SK-N-SH (cell line): Measurements from ENCODE around the gene EPHB2. TPM values are rescaled to one million over a fixed set of nuclear protein-coding genes. Genes with fewer than 3 reads are reported as not detected.

Experiments
- CTCF ChIA-PET: fragments of 300-600, 350-600 bp; formaldehyde crosslinking; extraction: SDS; loops from one replicate; lab custom pipeline; 2021; lab: Yijun Ruan, JAX
- POLR2A ChIA-PET: fragments of 350-600 bp; sonication (Branson Sonifier 250); formaldehyde crosslinking; extraction: SDS; loops from one replicate; lab custom pipeline; 2020; ENCODE audit warnings: antibody characterized with exemption, inconsistent platforms; lab: Yijun Ruan, JAX
- DNase-seq: peaks from one replicate; pipeline ENCODE4 v3.0.0; 2012
- H2AFZ ChIP-seq: fragments of 200-600 bp; sonication (generic); 2 replicates; pipeline ENCODE4 v1.8.1; 2016; ENCODE audit warnings: antibody characterized with exemption, mild to moderate bottlenecking, low read depth
- H3F3A ChIP-seq: fragments of 200-600 bp; sonication (generic); replicated peaks from 2 replicates; pipeline ENCODE3; 2016; ENCODE audit warnings: antibody characterized with exemption, mild to moderate bottlenecking; ENCODE audit not compliant: insufficient read depth
- H3K27ac ChIP-seq, 2 experiments: fragments of 200-500 bp in 1 of 2; fragments of 200-600 bp in 1 of 2; sonication (Bioruptor generic) in 1 of 2; sonication (generic), shearing (Covaris generic) in 1 of 2; 2 replicates each; pipeline versions ENCODE4 v1.5.1 to v1.6.1; 2014 to 2016; ENCODE audit warnings: low read depth in 2 of 2, inconsistent platforms in 1 of 2, low read length in 1 of 2, mild to moderate bottlenecking in 1 of 2, mixed read lengths in 1 of 2
- H3K27me3 ChIP-seq: fragments of 200-600 bp; sonication (generic), shearing (Covaris generic); 2 replicates; pipeline ENCODE4 v1.6.1; 2016; ENCODE audit warnings: mixed run types; ENCODE audit not compliant: insufficient read depth
- H3K36me3 ChIP-seq, 2 experiments: fragments of 200-500 bp in 1 of 2; fragments of 200-600 bp in 1 of 2; sonication (Bioruptor generic) in 1 of 2; sonication (generic) in 1 of 2; replicated peaks in 1 of 2; 2 replicates each; pipeline versions ENCODE3 to v1.5.1; 2014 to 2016; ENCODE audit warnings: low read length in 1 of 2, mild to moderate bottlenecking in 1 of 2; ENCODE audit not compliant: insufficient read depth in 2 of 2, control insufficient read depth in 1 of 2
- H3K4me1 ChIP-seq, 2 experiments: fragments of 200-500 bp in 1 of 2; fragments of 200-600 bp in 1 of 2; sonication (Bioruptor generic) in 1 of 2; sonication (generic), shearing (Covaris generic) in 1 of 2; 2 replicates each; pipeline versions ENCODE4 v1.5.1 to v1.6.1; 2014 to 2016; ENCODE audit warnings: low read depth in 1 of 2, low read length in 1 of 2, mixed run types in 1 of 2; ENCODE audit not compliant: insufficient read depth in 2 of 2, control insufficient read depth in 1 of 2
- H3K4me2 ChIP-seq: fragments of 200-600 bp; sonication (generic), shearing (Covaris generic); 2 replicates; pipeline ENCODE4 v1.6.1; 2017; ENCODE audit warnings: mixed run types
- H3K4me3 ChIP-seq, 2 experiments: fragments of 200-500 bp in 1 of 2; fragments of 200-600 bp in 1 of 2; sonication (Bioruptor generic) in 1 of 2; sonication (generic), shearing (Covaris generic) in 1 of 2; 2 replicates each; pipeline versions ENCODE4 v1.5.1 to v1.8.1; 2014 to 2016; ENCODE audit warnings: low read depth in 2 of 2, inconsistent platforms in 1 of 2, low read length in 1 of 2, mild to moderate bottlenecking in 1 of 2, mixed read lengths in 1 of 2, moderate library complexity in 1 of 2
- H3K79me2 ChIP-seq: fragments of 200-600 bp; sonication (generic); 2 replicates; pipeline ENCODE4 v1.8.1; 2017; ENCODE audit warnings: mild to moderate bottlenecking; ENCODE audit not compliant: insufficient read depth
- H3K9ac ChIP-seq: fragments of 200-600 bp; sonication (generic); 2 replicates; pipeline ENCODE4 v1.6.1; 2017; ENCODE audit warnings: mixed run types
- H3K9me2 ChIP-seq: fragments of 200-600 bp; sonication (generic); 2 replicates; pipeline ENCODE4 v1.6.1; 2017; ENCODE audit warnings: mixed run types
- H3K9me3 ChIP-seq: fragments of 200-600 bp; sonication (generic); 2 replicates; pipeline ENCODE4 v1.6.1; 2017; ENCODE audit warnings: mixed run types, mild to moderate bottlenecking, moderate library complexity
- H4K20me1 ChIP-seq: fragments of 200-600 bp; sonication (generic); 2 replicates; pipeline ENCODE4 v1.6.1; 2017; ENCODE audit warnings: mild to moderate bottlenecking, mixed run types; ENCODE audit not compliant: insufficient read depth
- ELF1 ChIP-seq: IDR thresholded peaks from 2 replicates; pipeline ENCODE4 v1.4.0; 2012
- FOSL2 ChIP-seq: IDR thresholded peaks from 2 replicates; pipeline ENCODE4 v1.4.0; 2012; ENCODE audit warnings: low read depth, mild to moderate bottlenecking, moderate library complexity, borderline replicate concordance
- GABPA ChIP-seq: IDR thresholded peaks from 2 replicates; pipeline ENCODE4 v1.4.0; 2012; ENCODE audit warnings: low read depth, mild to moderate bottlenecking
- GATA2 ChIP-seq: sonication (generic); formaldehyde crosslinking; IDR thresholded peaks from 2 replicates; pipeline ENCODE4 v1.5.0; 2020; ENCODE audit warnings: mild to moderate bottlenecking, missing genetic modification reagents
- MEF2A ChIP-seq: IDR thresholded peaks from 2 replicates; pipeline ENCODE4 v1.4.0; 2012; ENCODE audit warnings: low read depth, borderline replicate concordance
- MXI1 ChIP-seq: IDR thresholded peaks from 2 replicates; pipeline ENCODE4 v1.6.1; 2012; ENCODE audit warnings: mild to moderate bottlenecking, low read depth, low read length, improper control_type of control experiment
- RCOR1 ChIP-seq: fragments of 150-350 bp; IDR thresholded peaks from 2 replicates; pipeline ENCODE4 v1.6.1; 2017; ENCODE audit warnings: antibody characterized with exemption, low read length
- RXRA ChIP-seq: IDR thresholded peaks from 2 replicates; pipeline ENCODE4 v1.4.0; 2012; ENCODE audit warnings: low read depth, mild to moderate bottlenecking, borderline replicate concordance
- SMC3 ChIP-seq: IDR thresholded peaks from 2 replicates; pipeline ENCODE4 v1.6.1; 2012; ENCODE audit warnings: low read depth, low read length, improper control_type of control experiment
- TCF12 ChIP-seq: IDR thresholded peaks from 2 replicates; pipeline ENCODE4 v1.4.0; 2012
- TEAD4 ChIP-seq: IDR thresholded peaks from 2 replicates; pipeline ENCODE4 v1.4.0; 2012; ENCODE audit warnings: mild to moderate bottlenecking, borderline replicate concordance; ENCODE audit not compliant: insufficient read depth
- YY1 ChIP-seq: IDR thresholded peaks from 2 replicates; pipeline ENCODE4 v1.4.0; 2012; ENCODE audit warnings: low read depth, mild to moderate bottlenecking
- WGBS: methylation state at CpG from one replicate; pipeline ENCODE4 v1.1.6; 2017; ENCODE audit warnings: low lambda C conversion rate; 5-methylcytosine and 5-hydroxymethylcytosine counted together
- polyA plus RNA-seq, 3 experiments: library from polyadenylated mRNA; depleted of rRNA; stranded (reverse); fragments of >200 nt; gene quantifications; 2 replicates each; pipeline ENCODE4 v1.2.3, GENCODE V29; 2012
- TF ChIP-seq, protein P1 (sequence below): IDR thresholded peaks from 2 replicates; pipeline ENCODE4; 2012
- TF ChIP-seq, protein P2 (sequence below): IDR thresholded peaks from 2 replicates; pipeline ENCODE4 v1.4.0; 2012; ENCODE audit warnings: low read depth, borderline replicate concordance
- TF ChIP-seq, protein P3 (sequence below): IDR thresholded peaks from 2 replicates; pipeline ENCODE4 v1.4.0; 2012; ENCODE audit warnings: low read depth
- TF ChIP-seq, protein P4 (sequence below): fragments of 150-350 bp; IDR thresholded peaks from 2 replicates; pipeline ENCODE4 v1.6.1; 2017; ENCODE audit warnings: antibody characterized with exemption, low read length, low read depth, borderline replicate concordance

EPHB2 gene
- polyA plus RNA-seq, 1 of the 3 experiments (the other 2 are of a cell fraction), result 25.2 TPM

DNA sequence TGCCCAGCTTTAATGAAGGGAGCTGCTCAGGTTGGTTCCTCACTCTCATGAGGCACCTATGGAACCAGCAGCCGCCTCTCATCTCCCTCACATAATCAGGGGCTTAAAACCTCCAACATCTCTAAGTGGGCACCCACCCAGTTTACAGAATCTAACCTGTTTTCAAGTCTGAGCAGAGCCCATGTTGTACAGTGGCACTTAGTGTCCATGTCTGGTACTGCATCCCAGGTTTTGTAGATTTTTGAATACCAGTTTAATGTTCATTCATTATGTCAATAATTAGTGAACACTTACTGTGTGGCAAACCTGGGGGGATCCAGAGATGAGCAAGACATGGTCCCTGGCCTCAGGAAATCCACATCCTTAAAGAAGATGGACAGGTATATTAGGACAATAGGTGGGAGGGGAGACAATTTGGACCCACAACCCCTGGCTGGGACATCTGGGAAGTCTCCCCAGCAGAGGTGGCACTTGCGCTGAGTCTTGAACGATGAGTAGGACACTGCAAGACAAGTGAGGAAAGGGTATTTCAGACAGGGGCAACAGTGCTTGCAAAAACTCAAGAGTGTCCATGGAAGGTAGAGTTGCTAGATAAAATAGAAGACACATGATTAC, 178.7 kb downstream of the EPHB2 start (continued):
- TF ChIP-seq, protein P1, sequence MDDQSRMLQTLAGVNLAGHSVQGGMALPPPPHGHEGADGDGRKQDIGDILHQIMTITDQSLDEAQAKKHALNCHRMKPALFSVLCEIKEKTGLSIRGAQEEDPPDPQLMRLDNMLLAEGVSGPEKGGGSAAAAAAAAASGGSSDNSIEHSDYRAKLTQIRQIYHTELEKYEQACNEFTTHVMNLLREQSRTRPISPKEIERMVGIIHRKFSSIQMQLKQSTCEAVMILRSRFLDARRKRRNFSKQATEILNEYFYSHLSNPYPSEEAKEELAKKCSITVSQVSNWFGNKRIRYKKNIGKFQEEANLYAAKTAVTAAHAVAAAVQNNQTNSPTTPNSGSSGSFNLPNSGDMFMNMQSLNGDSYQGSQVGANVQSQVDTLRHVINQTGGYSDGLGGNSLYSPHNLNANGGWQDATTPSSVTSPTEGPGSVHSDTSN, result no peak
- no peak for TF ChIP-seq RCOR1
- no peak for TF ChIP-seq MEF2A
- TF ChIP-seq, all 33 proteins: peak for 3

DNA sequence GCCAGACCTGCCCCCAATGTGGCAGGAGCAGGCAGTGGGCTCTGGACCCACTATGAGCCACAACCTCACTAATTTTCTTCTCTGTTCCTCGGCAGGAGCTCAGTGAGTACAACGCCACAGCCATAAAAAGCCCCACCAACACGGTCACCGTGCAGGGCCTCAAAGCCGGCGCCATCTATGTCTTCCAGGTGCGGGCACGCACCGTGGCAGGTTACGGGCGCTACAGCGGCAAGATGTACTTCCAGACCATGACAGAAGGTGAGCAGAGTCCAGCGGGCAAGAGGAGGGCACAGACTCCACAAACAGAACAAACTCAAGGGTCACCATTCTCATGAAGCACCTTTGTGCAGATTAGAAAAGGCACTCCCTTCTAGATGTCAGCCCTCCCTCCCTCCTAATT, 182.2 kb downstream of the EPHB2 start:
- WGBS, result 96% methylated on average over 12 of the region's 13 CpGs
- ChIA-PET POLR2A (no interaction called here), CTCF (interaction anchor here (6.7 kb wide), 1 partner anchor 189 kb away, joined by 71 read pairs; no protein-coding TSS in a partner anchor)
- Histone ChIP-seq H3K27me3 (no peaks in the 10 kb centered on the region), H3K9ac (no peak overlapping the region), H3K36me3 (peaks cover 15 to 20% of the 10 kb centered on the region in 2 experiments), H2AFZ (no peak overlapping the region), H3F3A (peaks cover 8% of the 10 kb centered on the region), H3K79me2 (no peaks in the 10 kb centered on the region), H3K4me3 (no peak overlapping the region), H3K27ac (no peak overlapping the region), H3K9me3 (no peaks in the 10 kb centered on the region), H3K9me2 (no peaks in the 10 kb centered on the region), H3K4me2 (no peak overlapping the region), H4K20me1 (no peaks in the 10 kb centered on the region), H3K4me1 (no peaks in the 10 kb centered on the region)
- DNase-seq, result no peak
- TF ChIP-seq TEAD4 (no peak), MEF2A (no peak), MXI1 (no peak), GATA2 (CRISPR knock-in tag) (no peak)
- TF ChIP-seq, protein P1, result no peak
- TF ChIP-seq, protein P2, sequence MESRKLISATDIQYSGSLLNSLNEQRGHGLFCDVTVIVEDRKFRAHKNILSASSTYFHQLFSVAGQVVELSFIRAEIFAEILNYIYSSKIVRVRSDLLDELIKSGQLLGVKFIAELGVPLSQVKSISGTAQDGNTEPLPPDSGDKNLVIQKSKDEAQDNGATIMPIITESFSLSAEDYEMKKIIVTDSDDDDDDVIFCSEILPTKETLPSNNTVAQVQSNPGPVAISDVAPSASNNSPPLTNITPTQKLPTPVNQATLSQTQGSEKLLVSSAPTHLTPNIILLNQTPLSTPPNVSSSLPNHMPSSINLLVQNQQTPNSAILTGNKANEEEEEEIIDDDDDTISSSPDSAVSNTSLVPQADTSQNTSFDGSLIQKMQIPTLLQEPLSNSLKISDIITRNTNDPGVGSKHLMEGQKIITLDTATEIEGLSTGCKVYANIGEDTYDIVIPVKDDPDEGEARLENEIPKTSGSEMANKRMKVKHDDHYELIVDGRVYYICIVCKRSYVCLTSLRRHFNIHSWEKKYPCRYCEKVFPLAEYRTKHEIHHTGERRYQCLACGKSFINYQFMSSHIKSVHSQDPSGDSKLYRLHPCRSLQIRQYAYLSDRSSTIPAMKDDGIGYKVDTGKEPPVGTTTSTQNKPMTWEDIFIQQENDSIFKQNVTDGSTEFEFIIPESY, result no peak

DNA sequence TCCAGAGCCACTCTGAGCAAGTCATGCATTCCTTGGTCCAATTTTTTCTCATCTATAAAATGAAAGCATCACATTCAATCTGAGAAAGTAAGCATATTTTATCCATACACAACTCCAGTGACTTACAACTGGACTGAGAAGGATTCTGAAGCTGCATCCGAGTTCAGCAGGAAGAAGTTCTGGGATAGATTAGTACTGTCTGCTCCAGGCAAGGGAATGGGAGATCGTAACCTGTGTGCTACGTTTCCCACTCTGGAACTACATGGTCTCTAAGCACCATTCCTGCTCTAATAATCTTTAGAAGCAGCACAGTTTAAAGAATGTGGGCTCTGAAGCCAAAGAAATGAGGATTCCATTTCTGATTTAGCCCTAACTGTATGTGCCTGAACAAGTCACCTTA, 182.7 kb downstream of the EPHB2 start:
- TF ChIP-seq GATA2 (CRISPR knock-in tag) (no peak), SMC3 (no peak), FOSL2 (no peak), TCF12 (no peak), RXRA (no peak), ELF1 (no peak), GABPA (no peak), YY1 (no peak)
- TF ChIP-seq, protein P3, sequence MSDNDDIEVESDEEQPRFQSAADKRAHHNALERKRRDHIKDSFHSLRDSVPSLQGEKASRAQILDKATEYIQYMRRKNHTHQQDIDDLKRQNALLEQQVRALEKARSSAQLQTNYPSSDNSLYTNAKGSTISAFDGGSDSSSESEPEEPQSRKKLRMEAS, result no peak
- TF ChIP-seq, protein P4, sequence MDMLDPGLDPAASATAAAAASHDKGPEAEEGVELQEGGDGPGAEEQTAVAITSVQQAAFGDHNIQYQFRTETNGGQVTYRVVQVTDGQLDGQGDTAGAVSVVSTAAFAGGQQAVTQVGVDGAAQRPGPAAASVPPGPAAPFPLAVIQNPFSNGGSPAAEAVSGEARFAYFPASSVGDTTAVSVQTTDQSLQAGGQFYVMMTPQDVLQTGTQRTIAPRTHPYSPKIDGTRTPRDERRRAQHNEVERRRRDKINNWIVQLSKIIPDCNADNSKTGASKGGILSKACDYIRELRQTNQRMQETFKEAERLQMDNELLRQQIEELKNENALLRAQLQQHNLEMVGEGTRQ, result no peak
- WGBS, result 89% methylated on average over 3 of the region's 3 CpGs
- H3K79me2 ChIP-seq, result no peaks in the 10 kb centered on the region
- H3K4me2 ChIP-seq, result no peak overlapping the region
- H3K27ac ChIP-seq, result no peak overlapping the region
- H3K36me3 ChIP-seq, result peaks cover 15 to 20% of the 10 kb centered on the region in 2 experiments
- H3K4me3 ChIP-seq, result no peak overlapping the region
- H3K27me3 ChIP-seq, result no peaks in the 10 kb centered on the region
- no peaks in the 10 kb centered on the region for H3K9me3 ChIP-seq
- ChIA-PET CTCF (interaction anchor here (2.0 to 6.7 kb wide), 2 partner anchors 189 to 219 kb away, joined by 5 to 71 read pairs; no protein-coding TSS in a partner anchor), POLR2A (no interaction called here)
- no peak overlapping the region for H3K9ac ChIP-seq
- H3K9me2 ChIP-seq, result no peaks in the 10 kb centered on the region
- no peak for DNase-seq
- H3K4me1 ChIP-seq, result no peaks in the 10 kb centered on the region
- peaks cover 8% of the 10 kb centered on the region for H3F3A ChIP-seq
- H4K20me1 ChIP-seq, result no peaks in the 10 kb centered on the region
- H2AFZ ChIP-seq, result no peak overlapping the region
